Esophagus muscularis mucosa (tissue), 4 donors: ENCODE measurements around the gene ZFAND5. TPM values are rescaled to one million over a fixed set of nuclear protein-coding genes. Genes with fewer than 3 reads are reported as not detected.

ENCODE experiments used
- DNase-seq: peaks from one replicate; pipeline ENCODE4 v3.0.0-alpha.2; 2017; ENCODE audit errors: extremely low spot score
- H3K27ac ChIP-seq, 4 donors: fragments of 200-600 bp; sonication (generic); replicated peaks in 1 of 4; 1 replicate in 3 of 4; 2 replicates in 1 of 4; pipeline ENCODE4 v1.5.1; 2016 to 2019; ENCODE audit warnings: mild to moderate bottlenecking in 1 of 4
- H3K27me3 ChIP-seq, 4 donors: fragments of 200-600 bp; sonication (generic); one replicate each; pipeline versions ENCODE4 v1.5.1 to v1.6.0; 2016 to 2019
- H3K36me3 ChIP-seq, 4 donors: fragments of 200-600 bp; sonication (generic); one replicate each; pipeline ENCODE4 v1.5.1; 2016 to 2019
- H3K4me1 ChIP-seq, 4 donors: fragments of 200-600 bp; sonication (generic); one replicate each; pipeline ENCODE4 v1.5.1; 2016 to 2019
- H3K4me3 ChIP-seq, 4 donors: fragments of 200-600 bp; sonication (generic); 1 replicate in 2 of 4; 2 replicates in 2 of 4; pipeline ENCODE4 v1.5.1; 2016 to 2019; ENCODE audit warnings: mild to moderate bottlenecking in 4 of 4, moderate library complexity in 1 of 4
- H3K9me3 ChIP-seq, 4 donors: fragments of 200-600 bp; sonication (generic); 1 replicate in 3 of 4; 2 replicates in 1 of 4; pipeline ENCODE4 v1.5.1; 2016 to 2019
- CTCF ChIP-seq, 3 experiments: fragments of 200-600 bp in 2 of 3; fragments of 450-650 bp in 1 of 3; sonication (generic) in 2 of 3; IDR thresholded peaks; one replicate each; pipeline ENCODE4 v1.5.1; 2017 to 2019; ENCODE audit warnings: antibody characterized with exemption in 3 of 3, mild to moderate bottlenecking in 2 of 3, moderate library complexity in 1 of 3
- EP300 ChIP-seq: sonication (generic); formaldehyde crosslinking; IDR thresholded peaks from one replicate; pipeline ENCODE4 v1.6.1; 2017; ENCODE audit warnings: antibody characterized with exemption
- POLR2A ChIP-seq: fragments of 450-650 bp; IDR thresholded peaks from one replicate; pipeline ENCODE4 v1.6.1; 2017; ENCODE audit warnings: antibody characterized with exemption, moderate library complexity, mild to moderate bottlenecking, low read depth
- POLR2AphosphoS5 ChIP-seq, 2 donors: sonication (generic); formaldehyde crosslinking; IDR thresholded peaks; one replicate each; pipeline ENCODE4 v1.6.1; 2017; ENCODE audit warnings: antibody characterized with exemption in 2 of 2
- WGBS: methylation state at CpG from one replicate; pipeline ENCODE4 v1.1.5; 2018; 5-methylcytosine and 5-hydroxymethylcytosine counted together
- intact Hi-C: fragments of 100-400 bp; cut with DNase I; formaldehyde crosslinking; loops from one replicate; pipeline ENCODE4 v1.15.1; 2023
- total RNA-seq, 4 donors: library from RNA; depleted of rRNA; stranded (reverse); fragments of >200 nt; gene quantifications; one replicate each; pipeline versions ENCODE4 v1.1.0 to v1.2.1, GENCODE V29; 2016

ZFAND5 gene
- total RNA-seq, 4 donors from 2014 or later = 176 to 303 (median 225) TPM

GRCh38 chr9:72355153-72355552, 9.9 kb downstream of the ZFAND5 start:
- Histone ChIP-seq H3K4me1 (peaks cover 56 to 66% (median 61%) of the 10 kb centered on the region in 4 donors), H3K9me3 (no peaks in the 10 kb centered on the region), H3K27me3 (no peaks in the 10 kb centered on the region), H3K27ac (peak overlapping the region in 1 of 4 donors; percentile 32), H3K36me3 (peaks cover 11 to 84% (median 61%) of the 10 kb centered on the region in 4 donors), H3K4me3 (no peak overlapping the region)
- TF ChIP-seq POLR2AphosphoS5 (IDR thresholded peaks at IDR 0.05) (peak in 1 of 2 donors; percentile 82), CTCF (IDR thresholded peaks at IDR 0.05) (no peak)
- DNase-seq = no peak
- 75% methylated on average over 4 of the region's 4 CpGs for WGBS
- intact Hi-C loops = no loop called here

DNA sequence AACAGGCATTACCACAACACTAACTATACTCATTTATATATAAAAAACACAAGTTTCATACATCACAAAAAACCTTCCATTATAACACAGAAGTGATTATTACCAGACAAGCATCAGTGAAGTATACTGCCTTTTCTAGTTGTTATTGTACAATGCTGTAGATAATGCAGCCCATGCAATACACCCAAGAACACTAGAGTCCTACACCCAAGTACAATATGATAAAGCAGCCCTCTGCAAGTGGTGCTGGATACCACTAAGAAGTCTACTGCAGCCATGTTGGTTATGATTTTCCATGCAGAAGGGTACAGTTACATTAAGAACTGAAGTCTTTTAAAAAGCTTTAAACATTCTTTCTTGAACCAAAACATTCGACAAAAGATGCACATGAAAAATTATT, 10.3 kb downstream of the ZFAND5 start:
- intact Hi-C loops = no loop called here
- DNase-seq = no peak

DNA sequence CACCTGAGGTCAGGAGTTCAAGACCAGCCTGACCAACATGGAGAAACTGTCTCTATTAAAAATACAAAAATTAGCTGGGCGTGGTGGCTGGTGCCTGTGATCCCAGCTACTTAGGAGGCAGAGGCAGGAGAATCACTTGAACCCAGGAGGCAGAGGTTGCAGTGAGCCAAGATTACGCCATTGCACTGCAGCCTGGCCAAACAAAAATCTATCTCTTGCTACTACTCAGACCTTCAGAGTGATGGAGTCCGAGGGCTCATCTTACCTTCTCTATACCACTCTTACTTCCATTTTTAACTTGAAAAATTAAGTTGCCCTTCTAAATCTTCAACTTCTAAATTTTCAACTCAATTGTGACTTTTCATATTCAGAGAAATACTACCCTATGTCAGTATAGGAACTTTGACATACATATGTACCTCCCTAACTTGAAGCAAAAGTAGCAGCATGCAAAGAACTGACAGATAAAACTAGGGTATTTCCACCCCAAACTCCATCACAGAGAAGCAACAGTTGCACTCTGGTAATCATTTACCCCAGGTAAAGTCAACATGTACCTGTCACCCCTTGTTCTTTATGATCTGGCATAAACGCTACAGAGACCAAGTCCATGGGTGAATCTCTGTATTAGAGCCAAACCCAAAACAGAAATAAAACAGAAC, 11.4 kb downstream of the ZFAND5 start:
- H3K9me3 ChIP-seq = no peaks in the 10 kb centered on the region
- intact Hi-C loops = no loop called here
- peaks cover 40 to 51% (median 45%) of the 10 kb centered on the region in 4 donors for H3K4me1 ChIP-seq
- peak overlapping the region in 1 of 4 donors; percentile 16 for H3K27ac ChIP-seq
- 98% methylated on average over 4 of the region's 4 CpGs for WGBS
- no peak overlapping the region for H3K4me3 ChIP-seq
- H3K27me3 ChIP-seq = no peaks in the 10 kb centered on the region
- TF ChIP-seq POLR2AphosphoS5 (IDR thresholded peaks at IDR 0.05) (peak; percentile 25 to 69), POLR2A (no peak)
- peaks cover 10 to 68% (median 48%) of the 10 kb centered on the region in 4 donors for H3K36me3 ChIP-seq
- no peak for DNase-seq

More for the DNA sequence above, 10.3 kb downstream of the ZFAND5 start:
- Histone ChIP-seq H3K36me3 (peaks cover 10 to 80% (median 56%) of the 10 kb centered on the region in 4 donors), H3K4me3 (no peak overlapping the region), H3K4me1 (peaks cover 51 to 62% (median 56%) of the 10 kb centered on the region in 4 donors), H3K27me3 (no peaks in the 10 kb centered on the region), H3K9me3 (no peaks in the 10 kb centered on the region), H3K27ac (no peak overlapping the region)
- 79% methylated on average over 1 of the region's 1 CpG for WGBS
- peak; percentile 20 for TF ChIP-seq POLR2A
- TF ChIP-seq CTCF (IDR thresholded peaks at IDR 0.05) = no peak
- peak in 1 of 2 donors; percentile 77 for TF ChIP-seq POLR2AphosphoS5 (IDR thresholded peaks at IDR 0.05)
- no peak for TF ChIP-seq EP300

GRCh38 chr9:72352911-72353388, 12.1 kb downstream of the ZFAND5 start:
- intact Hi-C loops = no loop called here
- Histone ChIP-seq H3K27me3 (no peaks in the 10 kb centered on the region), H3K9me3 (no peaks in the 10 kb centered on the region), H3K4me1 (peaks cover 34 to 44% (median 39%) of the 10 kb centered on the region in 4 donors), H3K27ac (peak overlapping the region in 1 of 4 donors; percentile 16), H3K36me3 (peaks cover 10 to 62% (median 44%) of the 10 kb centered on the region in 4 donors), H3K4me3 (no peak overlapping the region)
- TF ChIP-seq POLR2AphosphoS5 (IDR thresholded peaks at IDR 0.05) (peak in 1 of 2 donors; percentile 71), CTCF (IDR thresholded peaks at IDR 0.05) (no peak), POLR2A (no peak), EP300 (no peak)
- WGBS = 50% methylated on average over 2 of the region's 2 CpGs
- no peak for DNase-seq

DNA sequence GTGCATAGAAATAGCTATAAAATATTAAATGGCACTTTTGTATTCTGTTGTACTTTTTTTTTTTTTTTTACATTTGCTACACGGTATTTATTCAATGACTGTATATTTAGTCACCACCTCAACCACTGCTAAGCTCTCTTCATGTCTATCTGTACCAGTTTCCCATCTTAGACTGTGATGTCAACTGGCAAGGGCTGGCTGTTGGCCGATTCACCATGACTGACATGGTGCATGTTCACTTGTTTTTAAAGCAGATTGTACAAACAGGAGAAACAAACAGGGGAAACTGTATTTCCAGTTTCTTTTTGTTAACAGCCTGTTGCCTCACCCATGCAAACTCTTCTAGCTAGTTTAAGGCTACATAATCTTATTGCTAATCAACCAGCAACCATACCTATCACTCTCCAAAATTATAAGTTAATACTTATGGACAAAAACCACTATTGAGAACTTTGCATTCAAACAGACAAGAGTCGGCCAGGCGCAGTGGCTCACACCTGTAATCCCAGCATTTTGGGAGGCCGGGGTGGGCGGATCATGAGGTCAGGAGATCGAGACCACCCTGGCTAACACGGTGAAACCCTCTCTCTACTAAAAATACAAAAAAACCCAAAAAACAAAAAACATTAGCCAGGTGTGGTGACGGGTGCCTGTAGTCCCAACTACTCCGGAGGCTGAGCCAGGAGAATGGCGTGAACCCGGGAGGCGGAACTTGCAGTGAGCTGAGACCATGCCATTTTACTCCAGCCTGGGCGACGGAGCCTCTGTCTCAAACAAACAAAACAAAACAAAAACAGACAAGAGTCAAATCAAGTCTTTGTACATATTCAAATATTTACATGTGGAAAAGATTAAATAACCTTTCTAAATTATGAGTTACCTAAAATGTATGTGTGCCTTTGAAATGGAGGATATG, 13.2 kb downstream of the ZFAND5 start:
- Histone ChIP-seq H3K4me1 (peaks cover 22 to 33% (median 27%) of the 10 kb centered on the region in 4 donors), H3K36me3 (peaks cover 10 to 50% (median 40%) of the 10 kb centered on the region in 4 donors), H3K9me3 (no peaks in the 10 kb centered on the region), H3K4me3 (no peak overlapping the region), H3K27me3 (no peaks in the 10 kb centered on the region), H3K27ac (no peak overlapping the region)
- intact Hi-C loops = no loop called here
- 90% methylated on average over 15 of the region's 15 CpGs for WGBS
- DNase-seq = no peak
- TF ChIP-seq CTCF (IDR thresholded peaks at IDR 0.05) (no peak), POLR2AphosphoS5 (IDR thresholded peaks at IDR 0.05) (peak; percentile 31 to 51), POLR2A (no peak), EP300 (no peak)
